ENCODE data around the gene EIF4E3. TPM values are rescaled to one million over a fixed set of nuclear protein-coding genes. Genes with fewer than 3 reads are reported as not detected.

The EIF4E3 gene
- total and polyA plus RNA-seq, 2 of the 13 experiments (the other 11 are each of a cell fraction or from before 2014, with no cell fraction given), result 0.07 to 0.15 TPM

- no TSS peak for BruUV-seq (replicated peaks)
- Histone ChIP-seq H3K79me2 (ENCODE audit: insufficient read depth, low read length) (no peaks in the 10 kb centered on the region), H3K27me3 (ENCODE audit: control insufficient read depth in 1 of 2, insufficient read depth in 2 of 2, low read length in 2 of 2) (no peaks in the 10 kb centered on the region; a peak in 2 of 5 replicates), H2AFZ (ENCODE audit: low read length) (no peak overlapping the region), H3K9me3 (ENCODE audit: low read length) (no peaks in the 10 kb centered on the region), H3K27ac (ENCODE audit: extremely low read length, insufficient read depth, low read length) (no peak overlapping the region), H3K4me3 (replicated peaks in 1 of 3; ENCODE audit: insufficient read depth in 1 of 3, low read depth in 2 of 3, low read length in 3 of 3) (no peak overlapping the region), H4K20me1 (ENCODE audit: insufficient read depth, low read length) (no peaks in the 10 kb centered on the region), H3K36me3 (replicated peaks in 1 of 2; ENCODE audit: control insufficient read depth in 1 of 2, insufficient read depth in 2 of 2, low read length in 2 of 2) (no peaks in the 10 kb centered on the region), H3K4me1 (ENCODE audit: insufficient read depth, low read length) (peaks cover 8% of the 10 kb centered on the region; the same call in 1 of the 2 replicates), H3K4me2 (ENCODE audit: low read depth, low read length) (no peak overlapping the region), H3K9ac (ENCODE audit: insufficient read depth, low read depth, low read length) (no peak overlapping the region)
- FAIRE-seq (no peak), DNase-seq (ENCODE audit: low spot score) (no peak), ATAC-seq (no peak)
- TF ChIP-seq RBM22 (optimal IDR thresholded peaks at IDR 0.05; ENCODE audit: low read length) (no peak), PITX1 (CRISPR knock-in tag; IDR thresholded peaks at IDR 0.05) (no peak), SMC3 (IDR thresholded peaks at IDR 0.05; ENCODE audit: low read length) (no peak), ZNF781 (CRISPR knock-in tag; IDR thresholded peaks at IDR 0.05; ENCODE audit: borderline replicate concordance, not compliant biosample characterization) (no peak), HDAC6 (IDR thresholded peaks at IDR 0.05; ENCODE audit: low read depth, low read length) (no peak), DRAP1 (CRISPR knock-in tag; IDR thresholded peaks at IDR 0.05) (no peak), HES4 (CRISPR knock-in tag; IDR thresholded peaks at IDR 0.05; ENCODE audit: borderline replicate concordance) (no peak), ZBED4 (CRISPR knock-in tag; IDR thresholded peaks at IDR 0.05; ENCODE audit: borderline replicate concordance) (no peak), ZNF451 (CRISPR knock-in tag; IDR thresholded peaks at IDR 0.05) (no peak), NCOA1 (CRISPR knock-in tag; IDR thresholded peaks at IDR 0.05) (no peak), ZZZ3 (CRISPR knock-in tag; IDR thresholded peaks at IDR 0.05; ENCODE audit: borderline replicate concordance) (no peak), CEBPZ (IDR thresholded peaks at IDR 0.05; ENCODE audit: low read length) (no peak)
- TF ChIP-seq, protein P1, sequence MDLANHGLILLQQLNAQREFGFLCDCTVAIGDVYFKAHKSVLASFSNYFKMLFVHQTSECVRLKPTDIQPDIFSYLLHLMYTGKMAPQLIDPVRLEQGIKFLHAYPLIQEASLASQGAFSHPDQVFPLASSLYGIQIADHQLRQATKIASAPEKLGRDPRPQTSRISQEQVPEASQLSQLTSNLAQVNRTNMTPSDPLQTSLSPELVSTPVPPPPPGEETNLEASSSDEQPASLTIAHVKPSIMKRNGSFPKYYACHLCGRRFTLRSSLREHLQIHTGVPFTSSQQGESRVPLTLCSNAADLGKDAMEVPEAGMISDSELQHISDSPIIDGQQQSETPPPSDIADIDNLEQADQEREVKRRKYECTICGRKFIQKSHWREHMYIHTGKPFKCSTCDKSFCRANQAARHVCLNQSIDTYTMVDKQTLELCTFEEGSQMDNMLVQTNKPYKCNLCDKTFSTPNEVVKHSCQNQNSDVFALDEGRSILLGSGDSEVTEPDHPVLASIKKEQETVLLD (CRISPR knock-in tag; IDR thresholded peaks at IDR 0.05; ENCODE audit: low read depth), result no peak
- TF ChIP-seq, protein P2, sequence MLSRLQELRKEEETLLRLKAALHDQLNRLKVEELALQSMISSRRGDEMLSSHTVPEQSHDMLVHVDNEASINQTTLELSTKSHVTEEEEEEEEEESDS (CRISPR knock-in tag; IDR thresholded peaks at IDR 0.05; ENCODE audit: borderline replicate concordance), result no peak
- TF ChIP-seq, protein P3, sequence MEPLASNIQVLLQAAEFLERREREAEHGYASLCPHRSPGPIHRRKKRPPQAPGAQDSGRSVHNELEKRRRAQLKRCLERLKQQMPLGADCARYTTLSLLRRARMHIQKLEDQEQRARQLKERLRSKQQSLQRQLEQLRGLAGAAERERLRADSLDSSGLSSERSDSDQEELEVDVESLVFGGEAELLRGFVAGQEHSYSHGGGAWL (CRISPR knock-in tag; IDR thresholded peaks at IDR 0.05), result no peak
- ChIA-PET CTCF (ENCODE audit: low intra/inter-chr PET ratio, low total read pairs) (no interaction called here), POLR2A (no interaction called here)
- in situ Hi-C loops (cut with HindIII; ENCODE audit: extremely low pct_ligation_motif_present, low pct_unique_long_range_greater_than_20kb) (loop anchor here (25.0 kb wide), 2 partner anchors 1107 to 1382 kb away; no protein-coding TSS in a partner anchor), intact Hi-C loops (cut with micrococcal nuclease; ENCODE audit: unreplicated experiment) (no loop called here)
Observed at GRCh38 chr3:71704915-71705314, 20.3 kb downstream of the EIF4E3 start.

Data from HepG2 (cell line).